GM18867 (cell line): Measurements from ENCODE around the gene TWSG1.
A peak's percentile ranks its signal among the peaks of the same experiment; 100 is the strongest.

Experiments used
- ATAC-seq: cut with Tn5 transposase; IDR thresholded peaks from one replicate; pipeline ENCODE4 v1.9.1; 2021; ENCODE audit warnings: mild to moderate bottlenecking, moderate library complexity; ENCODE audit not compliant: unreplicated experiment

The TWSG1 gene

DNA sequence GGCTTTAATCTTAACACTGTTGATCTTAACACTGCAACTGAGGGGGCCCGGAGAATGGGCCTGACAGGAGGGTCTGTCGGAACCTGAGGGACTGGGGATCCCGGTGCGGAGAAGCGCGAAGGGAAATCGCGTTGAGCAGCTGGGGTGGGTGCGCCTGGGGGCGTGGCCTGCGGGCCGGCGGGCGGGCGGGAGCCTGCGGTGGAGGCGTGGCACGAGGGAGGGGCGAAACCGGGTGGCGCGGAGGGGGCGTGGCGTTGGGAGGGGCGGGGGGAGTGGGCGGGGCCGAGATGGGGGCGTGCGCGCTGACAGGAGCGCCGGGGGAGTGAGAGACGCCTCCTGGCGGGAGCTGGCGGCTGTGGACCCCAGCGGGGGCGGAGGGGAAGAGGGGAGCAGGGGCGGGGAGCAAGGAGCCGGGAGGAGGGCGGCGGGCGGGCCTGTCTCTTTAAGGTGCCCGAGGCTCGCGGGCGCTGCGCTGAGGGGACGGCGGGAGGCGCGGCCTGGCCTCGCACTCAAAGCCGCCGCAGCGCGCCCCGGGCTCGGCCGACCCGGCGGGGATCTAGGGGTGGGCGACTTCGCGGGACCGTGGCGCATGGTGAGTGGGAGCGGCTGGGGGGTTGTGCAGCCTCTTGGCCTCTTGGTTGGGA, at the start of gene TWSG1:
TWSG1 (plus strand) TSS at position 445 of the 644 bp plus-strand sequence. CDS start 2,457 bp downstream, outside the sequence.
- ATAC-seq = peak; percentile 88

DNA sequence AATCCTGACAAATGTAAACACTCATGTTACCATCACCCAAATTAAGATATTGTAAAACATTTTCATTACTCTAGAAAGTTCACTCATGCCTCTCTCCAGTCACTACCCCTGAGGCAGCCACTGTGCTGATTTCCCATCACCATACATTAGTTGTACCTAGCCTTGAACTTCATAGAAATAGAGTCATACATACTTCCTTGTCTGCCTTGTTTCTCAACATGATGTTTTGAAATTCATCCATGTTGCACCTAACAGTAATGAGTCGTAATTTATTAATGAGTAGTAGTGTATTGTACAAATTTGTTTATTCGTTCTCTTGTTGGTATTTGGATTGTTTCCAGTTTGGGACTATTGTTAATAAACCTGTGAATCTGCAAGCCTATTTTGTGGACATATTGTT, 49.0 kb upstream of the TWSG1 start:
- ATAC-seq = no peak

DNA sequence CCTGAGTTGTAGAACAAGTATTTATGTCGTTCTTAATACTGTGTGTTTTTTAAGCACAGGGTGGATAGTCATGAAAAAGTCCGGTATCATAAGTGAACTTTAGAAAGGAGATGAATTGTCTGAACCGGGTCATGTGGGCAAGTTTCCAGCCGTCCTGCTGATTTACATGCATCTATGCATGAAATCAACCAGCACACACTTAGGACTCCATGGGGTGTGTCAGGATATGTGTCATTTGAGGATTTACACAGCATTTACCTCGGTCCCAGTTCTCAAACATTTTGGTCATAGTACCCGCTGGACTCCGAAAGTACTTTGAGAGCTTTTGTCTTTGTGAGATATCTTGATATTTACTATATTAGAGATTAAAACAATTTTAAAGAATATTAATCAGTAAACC, 47.5 kb upstream of the TWSG1 start:
- no peak for ATAC-seq

DNA sequence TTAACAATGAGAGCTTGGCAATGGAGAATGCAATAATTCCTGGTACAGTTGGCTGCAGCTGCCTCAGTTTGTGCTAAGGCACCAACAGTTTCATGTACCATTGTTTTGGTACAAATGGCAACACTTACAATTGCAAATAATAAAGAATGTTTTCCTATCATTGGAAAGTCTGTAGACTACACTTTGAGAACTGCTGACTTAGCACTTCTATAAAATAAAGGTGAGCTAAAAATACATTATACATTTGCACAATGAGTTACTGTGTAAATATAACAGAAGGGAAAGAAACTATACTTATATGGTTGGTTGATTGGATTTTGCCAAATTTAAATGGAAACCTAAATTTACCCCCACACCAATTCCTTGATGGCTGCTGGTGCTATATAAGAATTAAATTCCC, 44.9 kb upstream of the TWSG1 start:
- ATAC-seq = no peak

DNA sequence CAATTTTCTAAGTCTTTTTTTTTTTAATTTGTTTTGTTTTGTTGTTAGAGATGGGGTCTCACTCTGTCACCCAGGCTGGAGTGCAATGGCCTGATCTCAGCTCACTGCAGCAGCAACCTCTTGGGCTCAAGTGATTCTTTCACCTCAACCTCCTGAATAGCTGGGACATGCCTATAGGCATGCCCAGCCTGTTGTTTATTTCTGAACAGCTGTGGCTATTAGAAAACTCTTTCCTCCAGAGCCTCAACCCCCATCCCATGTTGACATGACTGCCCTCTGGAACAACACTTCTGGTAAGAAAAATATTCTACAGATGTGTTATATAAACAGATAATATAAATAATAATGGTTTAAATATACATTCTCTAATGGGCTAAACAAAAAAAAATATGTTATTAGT, 44.4 kb upstream of the TWSG1 start:
- ATAC-seq = no peak

DNA sequence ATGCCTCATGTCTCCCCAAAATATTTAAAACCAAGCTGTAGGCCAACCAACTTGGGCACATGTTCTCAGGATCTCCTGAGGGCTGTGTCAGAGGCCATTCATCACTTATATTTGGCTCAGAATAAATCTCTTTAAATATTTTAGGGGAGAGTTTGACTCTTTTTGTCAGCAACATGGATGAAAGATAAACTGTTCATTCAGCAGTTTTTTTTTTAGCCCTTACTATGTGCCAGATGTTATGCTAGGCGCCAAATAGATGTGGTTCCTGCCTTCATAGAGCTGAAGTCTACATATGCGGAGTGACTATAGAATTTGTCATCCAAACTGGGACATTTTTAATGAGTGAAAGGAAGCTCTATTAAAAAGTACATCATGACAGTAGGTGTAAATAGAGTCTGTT, 42.5 kb upstream of the TWSG1 start:
- no peak for ATAC-seq

DNA sequence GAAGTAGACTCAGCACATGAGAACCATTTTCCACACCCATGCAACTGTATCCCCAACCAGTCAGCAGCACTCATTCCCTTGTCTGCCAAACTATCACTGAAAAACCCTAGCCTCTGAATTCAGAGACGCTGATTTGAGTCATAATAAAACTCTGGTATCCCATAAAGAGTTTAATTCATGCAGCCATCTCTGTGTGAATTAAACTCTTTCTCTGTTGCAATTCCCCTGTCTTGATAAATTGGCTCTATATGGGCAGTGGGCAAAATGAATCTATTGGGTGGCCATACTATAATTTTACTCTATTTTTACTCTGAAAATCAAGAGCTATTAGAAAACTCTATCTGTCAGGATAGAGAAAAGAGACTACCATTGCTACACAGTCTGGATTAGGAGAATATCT, 40.6 kb upstream of the TWSG1 start:
- no peak for ATAC-seq

DNA sequence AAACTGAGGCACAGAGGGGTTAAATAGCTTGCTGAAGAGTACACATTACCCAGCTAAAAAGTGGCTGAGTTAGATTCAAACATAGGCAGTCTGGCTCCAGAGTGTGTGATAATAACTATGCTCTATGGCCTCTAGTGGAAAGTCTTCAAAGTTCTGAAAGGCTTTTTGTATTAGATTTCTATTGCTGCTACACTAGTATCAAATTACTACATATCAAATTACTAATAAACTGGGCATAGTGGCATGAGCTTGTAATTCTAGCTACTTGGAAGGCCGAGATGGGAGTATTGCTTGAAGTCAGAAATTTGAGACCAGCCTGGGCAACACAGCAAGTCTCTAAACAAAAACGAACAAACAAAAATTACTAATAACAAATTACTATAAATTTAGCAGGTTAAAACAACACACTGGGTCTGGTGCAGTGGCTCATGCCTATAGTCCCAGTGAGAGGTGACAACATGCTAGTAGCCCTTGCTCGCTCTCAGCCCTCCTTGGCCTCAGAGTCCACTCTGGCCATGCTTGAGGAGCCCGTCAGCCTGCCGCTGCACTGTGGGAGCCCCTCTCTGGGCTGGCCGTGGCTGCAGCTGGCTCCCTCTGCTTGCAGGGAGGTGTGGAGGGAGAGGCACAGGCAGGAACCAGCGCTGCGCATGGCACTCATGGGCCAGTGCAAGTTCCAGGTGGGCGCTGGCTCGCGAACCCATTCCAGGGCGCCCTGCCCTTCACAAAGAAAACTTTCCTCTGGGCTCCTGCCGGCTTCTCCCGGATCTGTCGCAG, 38.2 kb upstream of the TWSG1 start:
- ATAC-seq = no peak

DNA sequence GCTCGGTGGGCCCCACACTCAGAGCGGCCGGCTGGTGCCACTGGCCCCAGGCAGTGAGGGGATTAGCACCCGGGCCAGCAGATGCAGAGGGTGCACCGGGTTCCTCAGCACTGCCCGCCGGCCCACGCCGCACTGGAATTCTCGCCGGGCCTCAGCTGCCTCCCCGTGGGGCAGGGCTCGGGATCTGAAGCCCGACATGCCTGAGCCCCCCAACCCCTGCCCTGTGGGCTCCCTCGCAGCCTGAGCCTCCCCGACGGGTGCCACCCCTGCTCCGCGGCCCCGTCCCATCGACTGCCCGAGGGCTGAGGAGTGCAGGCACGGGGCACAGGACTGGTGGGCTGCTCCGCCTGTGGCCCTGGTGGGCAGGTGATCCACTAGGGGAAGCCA, 37.6 kb upstream of the TWSG1 start:
- ATAC-seq = no peak

DNA sequence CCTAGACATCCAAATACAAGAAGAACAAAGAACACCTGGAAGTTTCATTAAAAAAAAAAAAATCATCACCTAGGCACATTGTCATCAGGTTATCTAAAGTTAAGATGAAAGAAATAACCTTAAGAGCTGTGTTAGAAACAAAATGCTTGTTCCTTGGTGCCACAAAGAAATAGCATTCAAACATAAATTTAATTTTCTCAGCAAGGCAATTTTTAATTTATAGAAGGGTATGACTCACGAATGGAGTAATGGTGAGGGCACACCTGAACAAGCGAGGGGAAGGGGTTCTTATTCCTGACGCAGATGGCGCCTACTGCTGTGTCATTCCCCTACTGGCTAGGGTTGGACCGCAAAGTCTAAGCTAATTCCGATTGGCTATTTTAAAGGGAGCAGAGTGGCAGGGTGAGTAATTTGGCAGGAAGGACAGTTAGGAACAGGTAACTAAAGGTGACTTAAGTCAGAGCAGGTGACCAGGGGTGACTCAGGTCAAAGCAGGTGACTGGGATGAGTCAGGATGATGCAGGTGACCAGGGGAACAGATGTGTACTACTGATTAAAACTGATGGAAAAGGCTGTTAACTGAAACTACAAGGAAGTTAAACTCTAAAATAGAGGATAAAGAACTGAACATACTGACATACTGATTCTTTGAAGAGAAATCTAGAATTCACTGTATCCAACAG, 30.0 kb upstream of the TWSG1 start:
- no peak for ATAC-seq

DNA sequence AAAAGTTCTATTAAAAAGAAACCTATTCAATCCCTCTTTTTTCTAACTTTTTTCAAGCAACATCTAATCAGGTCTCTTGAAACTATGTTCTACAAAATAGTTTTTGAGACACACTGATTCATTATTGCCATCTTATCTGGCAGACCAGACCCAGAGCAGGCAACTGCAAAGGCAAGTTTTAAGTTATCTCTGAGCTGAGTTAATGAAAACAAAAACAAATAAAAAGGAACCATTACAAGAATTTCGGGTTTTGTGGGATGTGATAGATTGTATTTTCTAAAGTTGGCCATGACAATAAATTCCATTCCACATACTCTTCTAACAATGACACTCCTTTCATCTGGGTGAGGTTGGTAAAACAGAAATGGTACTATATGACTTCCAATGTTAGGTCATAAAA, 15.2 kb upstream of the TWSG1 start:
- no peak for ATAC-seq

DNA sequence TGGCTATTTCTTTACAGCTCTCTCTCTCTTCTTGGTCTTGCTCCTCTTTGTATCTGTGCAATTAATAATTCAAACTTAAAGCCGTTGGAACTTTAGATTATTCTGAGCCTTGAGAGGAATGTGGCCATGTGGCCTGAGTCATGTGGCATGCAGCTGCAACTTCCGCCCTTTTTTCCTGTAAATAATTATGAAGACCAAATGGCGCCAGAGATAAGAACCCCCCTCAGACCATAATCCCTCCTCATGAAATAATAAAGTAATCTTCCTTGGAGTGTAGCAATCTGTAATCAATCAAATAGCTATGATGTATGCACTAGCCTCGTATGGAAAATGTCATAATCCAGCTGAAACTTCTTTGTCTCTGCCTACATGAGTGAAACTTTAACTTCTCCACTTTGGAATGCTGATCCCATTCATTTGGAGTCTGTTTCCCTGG, 13.5 kb upstream of the TWSG1 start:
- no peak for ATAC-seq

DNA sequence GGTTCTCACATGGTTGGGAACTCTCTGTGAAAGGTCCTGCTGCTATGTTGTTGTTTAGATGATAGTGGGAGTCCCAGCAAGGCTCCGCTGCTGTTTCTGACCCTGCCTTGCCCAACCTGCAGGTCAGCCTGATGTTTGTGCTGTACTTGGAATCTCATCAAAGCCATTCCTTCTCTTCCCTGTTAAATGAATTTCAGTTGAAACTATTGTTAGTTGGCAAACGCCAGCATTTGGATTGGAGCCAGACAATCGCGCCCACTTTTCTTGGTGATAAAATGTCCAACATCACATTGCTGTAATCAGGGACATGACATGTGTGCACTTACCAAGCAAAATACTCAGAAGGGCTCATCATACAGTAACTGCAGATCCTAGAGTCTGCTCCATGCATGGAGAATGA, 12.8 kb upstream of the TWSG1 start:
- ATAC-seq = no peak

DNA sequence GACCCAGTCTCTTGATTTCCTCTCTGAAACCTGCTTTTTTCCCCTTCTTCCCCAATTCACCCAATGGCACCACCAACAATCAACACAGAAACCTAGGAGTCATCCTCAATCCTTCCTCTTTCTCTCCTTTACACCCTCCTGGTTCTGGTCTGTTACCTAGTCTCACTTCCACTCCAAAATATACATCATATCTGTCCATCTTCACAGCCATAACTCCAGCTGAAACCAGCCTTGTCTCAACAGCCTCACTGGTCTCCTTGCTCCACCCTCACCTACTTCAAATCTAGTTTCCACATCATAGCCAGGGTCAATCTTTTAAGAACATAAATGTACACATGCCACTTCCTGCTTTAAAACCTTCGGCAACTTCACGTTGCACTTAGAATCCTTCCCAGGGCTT, 11.8 kb upstream of the TWSG1 start:
- ATAC-seq = no peak

DNA sequence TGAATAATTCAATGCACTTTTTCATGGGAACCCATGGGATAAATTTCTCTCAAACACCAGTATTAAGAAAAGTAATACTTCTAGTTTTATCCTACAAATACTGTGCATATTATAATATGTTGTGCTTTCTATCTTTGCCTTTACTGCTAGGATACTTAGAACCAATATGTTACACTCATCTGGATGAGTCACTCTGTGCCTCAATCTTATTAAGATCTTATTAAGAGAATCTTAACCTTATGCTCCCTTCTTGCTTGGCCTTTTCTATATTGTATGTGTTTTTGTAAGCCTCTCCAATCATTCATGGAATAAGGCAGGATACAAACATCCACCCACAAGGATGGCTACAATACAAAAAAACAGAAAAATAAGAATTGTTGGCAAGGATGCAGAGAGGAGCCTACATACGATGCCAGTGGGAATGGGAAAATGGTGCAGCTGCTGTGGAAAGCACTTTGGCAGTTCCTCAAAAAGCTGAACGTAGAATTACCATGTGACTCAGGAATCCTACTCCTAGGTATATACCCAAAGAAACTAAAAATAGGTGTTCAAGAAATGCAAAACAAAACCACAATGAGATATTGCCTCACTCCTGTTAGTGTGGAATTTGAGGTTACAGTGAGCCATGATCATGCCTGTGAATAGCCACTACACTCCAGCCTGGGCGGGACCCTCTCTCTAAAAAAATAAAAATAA, 10.7 kb upstream of the TWSG1 start:
- no peak for ATAC-seq

DNA sequence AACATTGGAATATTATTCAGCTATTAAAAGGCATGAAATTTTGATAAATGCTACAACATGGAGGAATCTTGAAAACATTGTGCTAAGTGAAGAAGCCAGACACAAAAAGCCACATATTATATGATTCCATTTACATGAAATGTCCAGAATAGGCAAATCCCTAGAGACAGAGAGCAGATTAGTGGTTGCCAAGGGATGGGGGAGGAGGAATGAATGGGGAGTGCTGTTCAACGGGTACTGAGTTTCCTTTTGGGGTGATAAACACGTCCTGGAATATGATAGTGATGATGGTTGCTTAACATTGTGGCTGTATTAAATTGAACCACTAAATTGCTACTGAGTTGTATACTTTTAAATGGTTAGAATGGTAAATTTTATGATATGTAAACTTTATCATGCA, 8.9 kb upstream of the TWSG1 start:
- ATAC-seq = no peak

DNA sequence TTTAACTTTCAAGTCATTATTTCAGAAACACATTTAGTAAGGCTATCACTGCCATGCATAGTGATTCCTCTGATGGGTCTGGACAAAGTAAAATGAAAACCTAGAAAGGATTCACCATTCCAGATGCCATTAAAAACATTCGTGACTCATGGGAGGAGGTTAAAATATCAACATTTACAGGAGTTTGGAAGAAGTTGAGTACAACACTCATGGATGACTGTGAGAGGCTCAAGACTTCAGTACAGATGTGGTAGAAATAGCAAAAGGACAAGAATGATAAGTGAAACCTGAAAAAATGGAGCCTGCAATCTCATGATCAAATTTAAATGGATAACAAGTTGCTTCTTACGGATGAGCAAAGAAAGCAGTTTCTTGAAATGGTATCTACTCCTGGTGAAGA, 5.8 kb upstream of the TWSG1 start:
- ATAC-seq = no peak

DNA sequence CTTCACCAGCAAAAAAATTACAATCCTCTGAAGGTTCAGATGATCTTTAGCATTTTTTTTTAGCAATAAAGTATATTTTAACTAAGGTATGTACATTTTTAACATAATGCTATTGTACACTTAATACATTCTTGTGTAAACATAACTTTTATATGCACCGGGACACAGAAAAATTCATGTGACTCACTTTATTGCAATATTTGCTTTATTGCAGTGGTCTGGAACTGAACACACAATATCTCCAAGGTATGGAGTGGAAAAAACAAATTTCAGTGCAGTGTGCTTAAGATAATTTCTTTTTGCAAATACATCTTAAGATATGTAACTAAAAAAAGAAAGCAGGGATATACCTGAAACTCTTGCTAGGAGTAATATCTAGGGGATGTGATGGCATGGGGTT, 5.1 kb upstream of the TWSG1 start:
- no peak for ATAC-seq

DNA sequence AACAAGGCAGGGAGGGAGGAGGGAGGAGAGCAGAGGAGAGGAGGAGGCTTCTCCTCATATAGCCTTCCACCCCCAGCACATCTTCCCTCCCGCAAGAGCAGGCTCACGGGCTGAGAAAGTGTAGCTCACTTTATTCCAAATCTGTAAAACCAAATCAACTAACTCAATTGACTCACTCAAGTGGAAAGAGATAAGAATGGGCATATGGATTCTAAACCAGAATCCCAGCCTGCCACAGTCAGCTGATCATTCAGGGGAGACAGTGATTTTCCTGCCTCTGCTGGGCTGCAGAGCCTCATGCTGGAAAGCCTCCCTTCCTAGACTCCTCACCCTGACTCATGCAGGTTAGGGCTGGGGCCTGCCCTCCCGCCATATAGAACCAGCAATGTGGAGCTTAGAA, 4.2 kb upstream of the TWSG1 start:
- no peak for ATAC-seq

DNA sequence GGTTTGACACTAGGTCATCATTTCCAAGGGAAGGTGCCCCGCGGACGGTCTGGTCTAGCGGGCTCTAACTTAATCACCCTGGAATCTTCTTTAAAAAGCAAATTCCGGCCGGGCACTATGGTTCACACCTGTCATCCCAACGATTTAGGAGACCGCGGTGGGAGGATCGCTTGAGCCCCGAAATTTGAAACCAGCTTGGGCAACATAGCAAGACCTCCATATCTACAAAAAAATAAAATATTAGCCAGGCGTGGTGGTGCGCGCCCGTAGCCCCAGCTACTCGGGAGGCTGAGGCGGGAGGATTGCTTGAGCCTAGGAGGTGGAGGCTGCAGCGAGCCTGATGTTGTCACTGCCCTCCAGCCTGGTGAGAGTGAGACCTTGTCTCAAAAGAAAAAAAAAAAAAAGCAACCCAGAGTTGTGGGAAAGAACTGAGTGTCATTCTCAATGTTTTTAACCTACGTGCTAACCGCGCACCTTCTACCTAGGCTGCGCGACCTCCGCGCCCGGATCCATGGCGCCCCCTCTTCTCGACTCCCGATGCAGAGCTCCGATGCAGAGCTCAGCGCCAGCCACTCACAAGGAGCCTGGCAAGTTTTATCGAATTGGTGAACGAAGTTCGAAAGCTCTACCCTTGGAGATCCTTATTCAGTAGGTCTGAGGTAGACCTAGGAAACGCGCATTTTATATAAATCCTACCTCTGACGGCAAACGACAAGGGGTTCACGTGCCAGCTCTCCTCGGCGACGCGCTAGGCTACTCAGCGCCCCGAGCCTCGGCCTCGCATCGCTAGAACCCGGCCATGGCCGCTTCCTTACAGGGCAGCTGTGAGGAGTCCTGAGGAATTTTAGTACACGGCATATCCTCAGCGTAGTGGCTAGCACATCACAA, 888 bp upstream of the TWSG1 start:
- peak; percentile 22 for ATAC-seq
